Measurements from ENCODE around the gene TRPM3.
A peak's percentile ranks its signal among the peaks of the same experiment; 100 is the strongest.

Gene TRPM3

DNA sequence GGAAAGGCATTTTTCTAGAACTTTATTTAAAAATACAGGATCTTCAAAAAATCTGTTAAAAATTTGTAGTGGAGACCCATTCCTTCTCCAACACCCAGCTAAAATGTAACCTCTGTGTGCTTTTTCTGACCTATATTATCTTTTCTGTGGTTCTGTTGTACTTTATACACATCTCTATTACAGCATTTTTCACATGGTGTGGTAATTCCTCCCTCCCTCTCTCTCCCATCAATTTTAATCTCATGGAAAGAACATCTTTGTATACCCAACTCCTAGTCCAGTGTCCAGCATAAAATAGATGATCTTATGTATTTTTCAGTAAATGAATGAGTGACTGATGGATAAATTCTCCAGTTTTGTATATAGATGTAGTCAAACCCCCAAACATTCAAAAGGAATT, 523.5 kb downstream of the TRPM3 start:
- DNase-seq: no peak

DNA sequence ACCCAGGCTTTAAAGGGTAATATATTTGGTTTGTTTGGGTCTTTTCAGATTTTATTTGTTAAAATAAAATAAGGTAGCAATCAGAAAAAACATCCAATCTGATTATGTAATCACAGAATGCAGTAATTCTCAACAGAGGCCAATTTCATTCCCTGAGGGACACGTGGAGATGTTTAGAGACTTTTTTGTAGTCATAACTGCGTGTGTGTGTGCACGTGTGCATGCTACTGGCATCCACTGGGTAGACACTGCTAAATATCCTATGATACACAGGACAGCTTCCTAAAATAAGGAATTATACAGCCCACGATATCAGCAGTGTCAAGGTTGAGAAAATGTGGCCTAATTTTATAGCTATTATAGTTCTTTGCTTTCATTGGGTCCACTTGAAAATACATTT, 526.2 kb downstream of the TRPM3 start:
- DNase-seq: no peak

DNA sequence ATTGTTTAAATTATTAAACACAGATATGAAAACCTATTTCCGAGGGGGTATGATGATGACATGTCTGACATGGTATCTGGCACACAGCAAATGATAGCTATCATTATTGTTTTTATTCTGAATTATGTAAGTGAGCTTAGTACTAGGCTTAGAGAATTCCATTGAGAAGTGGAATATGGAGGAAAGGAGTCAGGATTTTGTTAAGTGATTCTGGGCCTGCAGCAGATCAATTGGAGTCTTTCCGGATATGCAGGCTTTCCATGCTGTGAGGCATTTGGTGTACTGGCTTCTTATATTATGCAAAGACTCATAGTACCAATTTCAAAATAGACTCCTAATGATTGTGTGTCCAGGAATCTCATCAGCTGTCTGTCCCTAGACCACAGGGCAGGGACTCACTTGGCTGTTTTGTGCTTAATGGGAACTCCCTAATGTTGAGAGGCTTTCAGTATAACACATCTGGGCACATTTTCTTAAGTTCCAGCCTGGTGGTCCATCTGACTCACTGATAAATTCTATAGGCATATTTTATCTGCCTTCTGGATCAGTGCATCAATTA, 527.0 kb downstream of the TRPM3 start:
- DNase-seq: no peak

DNA sequence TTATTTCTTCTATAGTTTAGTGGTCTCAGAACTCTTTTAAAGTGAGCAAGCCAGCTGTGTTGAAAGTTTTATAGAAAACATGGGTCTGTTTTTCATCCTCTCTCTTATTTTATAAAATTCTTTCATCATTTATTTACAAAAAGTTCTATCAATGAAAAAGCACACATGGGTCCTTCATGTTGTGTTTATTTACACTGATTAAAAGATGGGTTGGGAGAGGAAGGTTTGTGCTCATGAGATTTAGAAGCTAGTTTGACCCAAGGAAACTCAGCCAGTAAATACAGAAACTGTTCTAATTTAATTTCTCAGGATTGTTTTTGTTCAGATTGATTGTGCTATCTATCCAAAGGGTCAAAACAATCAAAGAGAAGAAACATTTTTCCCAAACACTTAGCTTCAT, 528.2 kb downstream of the TRPM3 start:
- no peak for DNase-seq

DNA sequence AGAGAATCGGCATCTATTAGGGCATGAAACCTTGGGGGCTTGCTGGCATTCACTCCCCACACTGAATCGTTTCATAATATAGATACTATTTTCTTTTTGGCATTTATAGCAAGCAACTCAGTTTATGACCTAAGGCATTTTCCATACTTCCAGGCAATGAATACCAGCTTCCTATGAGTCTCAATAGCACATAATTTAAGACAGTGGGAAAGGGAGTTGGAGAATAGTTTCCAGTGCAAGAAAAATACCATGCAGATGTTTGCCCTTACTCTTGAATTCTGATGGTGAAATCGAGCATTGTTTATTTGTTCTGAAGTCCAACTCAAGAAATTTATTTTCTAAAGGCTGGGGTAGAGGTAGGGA, 531.1 kb downstream of the TRPM3 start:
- DNase-seq: no peak

DNA sequence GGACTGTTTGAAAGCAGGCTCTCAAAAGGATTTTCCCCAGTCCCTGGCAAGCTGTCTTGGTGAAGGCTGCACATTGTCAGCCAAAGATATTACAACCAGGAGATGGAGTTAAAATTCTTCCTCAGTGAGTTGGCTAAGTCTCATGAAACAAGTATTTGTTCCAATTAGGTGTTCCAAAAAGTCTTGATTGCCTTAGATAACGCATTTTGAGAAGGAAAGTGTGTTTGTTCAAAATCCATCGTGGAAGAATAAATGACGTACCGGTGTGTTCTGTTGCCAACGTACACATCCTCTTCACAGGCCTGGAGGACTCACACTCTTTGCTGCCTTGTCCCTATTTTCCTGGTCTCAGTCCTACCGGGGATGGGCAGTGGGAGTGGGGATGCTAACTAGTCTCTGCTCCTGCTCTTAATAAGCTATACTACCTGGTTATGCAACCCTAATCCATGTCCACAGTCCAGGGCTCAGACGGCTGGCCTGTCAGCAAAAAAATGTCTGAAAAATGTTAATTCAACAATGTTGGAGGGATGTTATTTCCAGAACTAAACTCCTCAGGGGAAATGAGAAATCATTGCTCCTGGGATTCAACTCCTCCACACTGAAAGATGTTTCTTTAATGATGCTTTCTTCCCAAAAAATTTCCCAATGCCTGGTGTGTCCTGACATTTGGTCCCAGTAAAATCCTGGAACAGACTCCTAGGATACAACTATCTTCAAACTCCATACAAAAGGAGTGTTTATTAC, 531.7 kb downstream of the TRPM3 start:
- no peak for DNase-seq

DNA sequence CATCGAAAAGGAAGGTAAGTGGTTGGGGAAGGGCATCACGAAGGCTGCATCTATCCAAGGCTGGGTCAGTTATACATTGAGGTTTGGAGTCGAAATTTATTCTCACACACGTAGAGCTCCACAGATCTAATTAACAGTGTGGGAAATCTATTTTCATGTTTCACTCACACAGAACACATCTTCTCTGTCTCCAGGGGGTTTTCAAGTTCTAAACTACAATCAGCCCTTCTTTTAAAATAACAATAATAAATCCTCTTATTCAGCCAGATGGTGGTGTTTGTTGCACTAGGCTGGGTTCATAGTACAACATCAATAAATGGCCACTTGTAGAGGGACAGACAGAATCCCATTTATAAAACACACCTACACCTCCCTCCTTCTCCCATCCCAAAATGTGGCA, 532.4 kb downstream of the TRPM3 start:
- no peak for DNase-seq

DNA sequence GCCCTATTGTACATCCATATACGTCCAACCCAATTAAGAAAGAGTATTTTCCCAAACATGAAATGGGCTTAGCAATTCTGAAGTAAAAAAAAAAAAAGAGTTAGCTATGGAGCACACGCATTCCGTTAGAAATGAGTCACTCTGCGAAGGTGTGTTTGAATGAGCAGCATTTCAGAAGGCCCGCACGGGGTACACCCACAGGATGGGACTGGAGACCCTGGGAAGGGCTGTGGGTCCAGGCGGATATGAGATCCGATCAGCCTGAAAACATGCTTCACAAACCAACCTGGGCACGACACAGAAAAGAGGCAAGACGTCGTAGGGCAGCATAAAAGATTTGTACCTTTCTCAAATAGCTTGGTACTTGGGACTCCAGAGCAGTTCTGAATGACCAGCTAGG, 533.0 kb downstream of the TRPM3 start:
- no peak for DNase-seq

DNA sequence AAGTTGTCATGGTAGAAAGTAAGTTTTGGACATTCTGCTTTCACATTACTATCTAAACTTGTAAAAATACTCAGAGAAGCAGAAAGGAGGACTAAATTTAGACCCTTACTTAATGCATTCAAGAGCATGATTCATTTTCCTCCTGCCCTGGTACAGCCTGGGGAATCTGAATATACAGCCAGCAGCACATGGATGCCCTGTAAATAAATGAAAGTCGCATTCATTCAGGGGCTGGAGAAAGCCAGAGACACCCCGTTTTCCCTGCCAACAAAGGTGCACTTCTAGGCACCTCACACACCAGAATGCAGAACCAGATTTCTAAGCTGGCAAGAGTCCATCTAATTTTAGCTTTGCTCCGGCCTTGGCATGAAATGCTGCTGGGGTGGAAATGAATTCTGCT, 534.2 kb downstream of the TRPM3 start:
- DNase-seq: no peak

DNA sequence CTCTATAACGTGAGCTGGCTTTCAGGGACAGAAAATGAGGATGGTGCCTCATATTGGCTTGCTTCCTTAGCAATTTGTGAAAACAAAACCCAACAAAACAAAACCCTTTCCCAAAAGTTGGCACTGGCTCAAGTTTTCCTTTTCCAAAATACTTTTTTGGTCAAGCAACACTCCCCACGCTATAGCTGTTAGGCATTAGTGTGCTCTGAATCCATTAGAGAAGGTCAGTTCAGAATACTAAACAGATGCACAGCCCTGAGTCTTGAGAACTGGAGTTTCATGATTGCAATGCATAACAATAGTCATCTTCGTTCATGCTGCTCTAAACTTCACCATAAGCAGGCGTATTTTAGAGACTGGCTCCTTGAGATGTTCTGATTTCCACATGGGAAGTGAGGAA, 534.9 kb downstream of the TRPM3 start:
- DNase-seq: no peak

DNA sequence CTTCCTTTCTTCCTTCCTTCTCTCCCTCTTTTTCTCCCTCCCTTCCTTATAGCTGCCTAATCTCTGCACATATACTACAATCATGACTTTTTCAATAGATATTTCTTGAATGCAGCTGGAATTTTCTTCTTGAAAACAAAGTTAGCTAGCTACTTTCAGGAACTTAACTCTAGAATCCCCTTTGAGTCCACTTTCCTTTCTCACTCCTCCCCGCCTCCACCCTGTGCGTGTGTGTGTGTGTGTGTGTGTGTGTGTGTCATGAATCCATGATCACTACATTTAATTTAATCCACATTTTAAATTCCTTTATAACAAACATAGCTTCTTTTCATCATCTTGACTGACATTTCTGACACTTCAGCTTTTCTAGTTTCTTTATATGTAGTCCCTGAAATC, 539.5 kb downstream of the TRPM3 start:
- DNase-seq: no peak

DNA sequence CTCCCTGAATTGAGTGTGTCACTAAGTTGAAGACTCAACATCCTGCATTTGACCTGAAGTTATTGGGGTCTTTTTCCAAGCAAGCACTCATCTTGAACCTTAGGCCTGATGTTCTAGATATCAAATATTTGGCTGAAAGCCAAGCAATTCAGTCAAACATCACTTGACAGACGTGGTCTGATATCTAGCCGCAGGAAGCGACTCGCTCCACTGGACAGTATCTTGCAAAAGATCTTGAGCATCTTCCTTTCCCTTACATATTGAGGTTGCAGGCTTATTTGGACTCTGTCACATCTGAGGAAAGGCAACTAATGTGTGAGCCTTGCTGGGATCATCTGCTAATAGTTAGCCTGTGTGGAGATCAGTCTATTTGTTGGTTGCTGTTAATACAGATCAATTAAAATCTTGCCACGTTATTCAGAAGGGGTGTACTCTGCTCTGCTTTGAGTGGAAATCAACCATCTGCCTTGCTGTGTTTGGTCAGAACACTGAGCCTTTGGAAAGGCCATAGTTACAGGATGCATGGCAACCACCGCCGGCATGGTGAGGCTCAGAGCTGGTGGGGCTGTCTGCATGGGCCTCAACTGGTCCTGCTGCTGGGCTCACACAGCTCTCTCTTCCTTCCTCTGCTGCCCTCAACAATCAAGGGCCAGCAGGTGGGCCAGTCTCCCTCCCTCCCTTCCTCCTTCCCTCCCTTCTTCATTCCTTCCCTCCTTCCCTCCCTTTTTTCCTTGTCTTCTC, 540.0 kb downstream of the TRPM3 start:
- peak; percentile 17 for DNase-seq

DNA sequence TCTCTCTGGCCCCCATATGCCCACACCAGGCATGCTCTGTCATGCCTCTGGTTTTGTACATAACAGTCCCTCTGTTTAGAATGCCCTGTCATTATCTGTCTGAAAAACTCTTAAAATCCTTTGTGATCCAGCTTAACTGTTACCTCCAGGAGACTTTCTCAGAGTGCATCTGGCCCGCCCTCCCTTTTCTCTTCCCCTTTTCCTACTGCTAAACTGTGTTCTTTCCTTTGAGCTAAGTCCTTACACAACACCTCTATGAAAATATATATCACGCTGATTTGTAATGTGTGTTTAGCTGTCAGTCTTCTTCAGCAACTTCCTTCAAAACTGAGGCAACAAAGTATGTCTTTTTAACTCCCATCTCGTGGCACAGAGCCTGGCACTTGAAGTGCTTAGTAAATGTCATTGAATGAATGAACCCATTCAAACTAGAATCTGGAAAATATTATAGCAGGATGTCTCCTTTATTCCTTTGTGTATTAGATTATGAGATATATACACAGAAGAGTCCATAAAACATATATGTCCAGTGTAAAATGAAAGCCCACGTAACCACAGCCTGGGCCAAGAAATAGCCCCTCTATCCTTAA, 540.7 kb downstream of the TRPM3 start:
- DNase-seq: no peak

DNA sequence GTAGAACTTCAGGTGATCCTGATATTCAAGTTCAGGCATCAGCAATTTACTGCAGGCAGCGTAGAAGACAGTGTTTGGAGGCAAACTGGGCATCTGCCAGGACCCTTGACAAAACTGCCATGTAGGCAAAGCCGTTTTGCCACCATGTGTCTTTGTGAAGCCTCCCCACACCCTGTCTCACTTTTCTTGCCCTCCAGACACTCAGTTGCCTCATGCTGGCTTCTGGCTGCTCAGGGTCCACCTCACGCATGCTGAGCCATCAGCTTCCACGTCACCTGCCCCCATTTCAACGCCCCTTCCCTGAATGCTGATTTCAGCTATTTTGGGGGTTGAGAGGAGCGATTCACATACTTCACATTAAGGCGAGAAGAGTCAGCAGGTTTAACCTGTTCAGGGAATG, 541.7 kb downstream of the TRPM3 start:
- no peak for DNase-seq

DNA sequence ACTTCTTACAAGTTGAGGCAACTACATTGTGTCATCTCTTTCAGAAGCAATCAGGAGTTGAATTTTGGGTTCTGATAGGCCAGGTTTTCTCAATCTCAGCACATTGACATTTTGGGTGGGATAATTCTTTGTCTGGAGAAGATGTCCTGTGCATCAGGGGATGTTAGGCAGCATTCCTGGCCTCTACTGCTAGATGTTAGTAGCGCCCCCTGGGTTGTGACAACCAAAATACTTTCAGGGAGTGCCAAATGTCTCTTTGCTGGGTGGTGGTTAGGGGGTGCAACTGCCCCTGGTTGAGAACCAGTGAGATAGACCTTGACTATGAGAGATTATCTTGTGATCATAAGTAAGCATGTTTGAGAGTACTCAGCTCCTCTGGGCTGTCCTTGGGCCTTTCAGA, 542.7 kb downstream of the TRPM3 start:
- no peak for DNase-seq

DNA sequence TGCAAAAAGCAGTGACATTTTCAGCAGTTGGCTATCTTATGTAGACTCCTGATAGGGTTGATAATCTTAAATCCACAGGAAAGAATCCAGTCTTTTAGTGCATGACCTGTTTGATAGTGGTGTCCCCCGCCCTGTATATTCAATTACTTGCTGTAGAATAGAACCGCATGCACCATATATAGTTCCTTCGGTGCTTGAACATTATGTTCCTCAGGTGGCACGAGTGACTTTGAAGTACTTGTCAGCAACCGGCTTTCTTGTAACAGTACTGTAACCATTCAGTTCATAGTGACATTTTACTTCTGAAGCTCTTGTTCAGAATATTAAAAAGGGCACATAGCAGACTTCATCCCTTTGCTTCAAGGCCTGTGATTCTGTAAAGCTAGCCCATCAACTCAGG, 543.8 kb downstream of the TRPM3 start:
- no peak for DNase-seq

DNA sequence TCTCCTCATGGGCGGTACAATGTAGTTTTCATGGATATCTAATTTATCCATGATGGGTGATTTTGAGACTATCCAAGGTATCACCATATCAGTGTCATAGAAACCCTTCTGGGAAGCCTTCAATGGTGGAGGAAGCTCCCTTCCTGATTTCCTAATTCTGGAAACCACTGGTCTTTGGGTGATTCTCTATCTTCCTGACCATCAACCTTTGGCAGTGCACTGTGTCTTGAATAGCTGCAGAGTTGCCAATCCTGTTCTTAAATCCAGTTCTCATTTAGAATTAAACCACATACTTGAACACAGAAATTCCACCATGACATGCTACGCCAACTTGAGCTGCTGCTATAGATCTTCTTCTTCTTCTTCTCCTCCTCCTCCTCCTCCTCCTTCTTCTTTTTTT, 545.3 kb downstream of the TRPM3 start:
- no peak for DNase-seq

DNA sequence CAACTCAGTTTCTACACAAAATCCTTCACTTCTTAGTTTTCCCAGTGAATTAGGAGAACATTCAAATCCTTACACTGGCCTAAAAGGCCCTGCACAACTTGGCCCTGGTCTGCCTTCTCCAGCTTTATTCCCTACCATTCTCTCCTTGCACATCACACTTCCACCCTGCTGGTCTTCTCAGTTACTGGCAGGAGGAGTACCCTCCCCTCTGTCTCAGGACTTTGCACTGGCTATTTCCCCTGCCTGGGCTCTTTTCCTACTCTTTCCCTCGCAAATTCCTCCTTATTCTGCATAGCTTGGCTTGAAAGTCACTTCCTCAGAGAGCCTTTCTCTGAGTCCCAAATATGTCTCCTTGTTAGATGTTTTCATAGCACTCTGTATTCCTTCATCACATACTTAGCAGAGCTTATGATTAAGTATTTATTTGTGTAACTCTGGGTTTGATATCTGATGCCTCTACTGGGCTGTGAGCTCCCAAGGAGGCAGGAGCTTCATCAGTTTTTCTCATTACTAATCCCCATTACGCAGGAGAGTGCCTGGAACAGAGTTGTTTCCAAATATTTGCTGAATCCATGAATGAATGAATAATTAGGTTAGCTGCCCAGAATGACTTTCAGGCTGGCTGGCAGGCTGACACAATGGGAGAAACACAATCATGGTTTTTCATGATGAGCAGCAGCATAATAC, 547.1 kb downstream of the TRPM3 start:
- peak; percentile 79 for DNase-seq

DNA sequence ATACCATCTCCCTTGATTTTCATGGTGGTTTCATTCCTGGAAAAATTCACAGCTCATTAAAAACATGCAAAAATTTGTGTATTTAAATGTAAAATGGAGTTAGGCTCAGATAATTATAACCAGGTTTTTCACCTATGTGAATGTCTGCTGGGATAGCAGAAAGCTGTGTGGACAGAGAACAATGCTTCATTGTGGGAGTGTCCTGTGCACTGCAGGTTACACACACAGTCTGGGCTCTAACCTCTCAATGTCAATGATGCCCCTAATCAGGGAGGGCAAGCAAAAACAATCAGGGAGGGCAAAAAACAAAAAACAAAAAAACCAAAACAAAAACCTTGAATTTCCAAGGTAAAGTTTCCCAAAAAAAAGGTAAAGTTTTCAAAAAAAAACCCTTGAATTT, 548.1 kb downstream of the TRPM3 start:
- no peak for DNase-seq

DNA sequence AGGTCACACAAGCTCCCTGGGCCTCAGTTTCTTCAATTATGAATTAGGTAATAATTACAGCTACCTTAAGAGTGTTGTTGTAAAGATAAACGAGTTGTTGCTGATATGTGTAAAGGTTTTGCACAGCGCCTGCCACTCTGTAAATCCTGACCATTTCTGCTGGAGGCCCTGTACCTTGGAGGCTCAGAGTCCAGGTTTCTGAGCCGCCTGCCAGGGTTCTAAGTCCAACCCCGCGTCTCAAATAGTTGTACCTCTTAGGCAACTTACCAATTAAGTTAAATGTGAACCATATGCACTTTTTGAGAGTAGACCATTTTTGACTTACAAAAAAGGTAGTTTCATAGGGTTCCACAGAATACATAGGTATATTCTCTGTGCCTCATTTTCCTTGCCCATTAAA, 550.2 kb downstream of the TRPM3 start:
- no peak for DNase-seq

DNA sequence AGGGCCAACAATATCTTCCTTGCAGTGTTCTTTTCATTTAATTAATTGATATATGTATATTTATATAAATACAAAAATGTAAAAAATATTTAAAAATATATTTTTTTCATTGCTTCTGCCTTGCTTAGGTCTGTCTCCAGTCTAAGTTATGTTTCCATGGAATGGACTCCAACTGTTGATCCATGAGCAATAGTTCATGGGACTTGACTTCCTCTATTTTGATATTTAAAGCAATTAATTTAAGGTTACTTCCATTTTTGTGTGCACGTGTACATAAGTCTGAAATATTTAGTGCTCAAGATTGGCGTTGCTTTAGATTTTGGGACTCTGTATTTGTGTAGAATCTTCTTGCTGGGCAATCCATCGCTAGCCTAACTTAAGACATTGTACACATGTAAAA, 551.6 kb downstream of the TRPM3 start:
- no peak for DNase-seq

DNA sequence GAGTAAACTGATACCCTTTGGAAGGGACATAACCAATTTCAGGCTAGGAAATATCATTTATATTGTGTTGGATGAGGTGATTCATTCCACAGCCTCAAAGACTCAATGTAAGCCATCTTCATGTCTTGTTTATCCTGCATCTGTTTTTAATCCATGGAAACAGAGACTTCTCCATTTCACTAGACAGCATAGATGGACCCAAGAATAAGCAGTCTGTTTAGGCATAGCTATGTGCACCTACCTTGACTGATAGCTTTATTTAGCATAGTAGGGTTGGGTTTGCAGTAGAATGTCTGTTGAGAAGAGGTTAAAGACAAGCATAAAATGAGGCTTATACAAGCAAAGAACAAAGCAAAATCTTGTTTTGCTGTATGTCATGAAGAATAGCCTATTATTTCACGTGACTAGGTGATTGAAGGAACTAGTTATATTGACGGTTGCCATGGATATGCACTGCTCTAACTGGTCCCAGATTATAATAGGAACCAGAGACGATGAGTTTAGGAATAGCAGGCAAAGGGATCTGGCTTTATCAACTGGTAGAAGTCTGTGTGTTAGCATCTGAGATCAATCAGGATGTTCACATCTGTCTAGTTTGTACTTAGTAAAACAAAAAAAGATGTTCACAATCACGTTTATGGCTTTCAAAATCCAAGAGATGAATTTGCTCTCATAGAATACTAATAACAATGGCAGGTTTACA, 552.2 kb downstream of the TRPM3 start:
- DNase-seq: no peak

DNA sequence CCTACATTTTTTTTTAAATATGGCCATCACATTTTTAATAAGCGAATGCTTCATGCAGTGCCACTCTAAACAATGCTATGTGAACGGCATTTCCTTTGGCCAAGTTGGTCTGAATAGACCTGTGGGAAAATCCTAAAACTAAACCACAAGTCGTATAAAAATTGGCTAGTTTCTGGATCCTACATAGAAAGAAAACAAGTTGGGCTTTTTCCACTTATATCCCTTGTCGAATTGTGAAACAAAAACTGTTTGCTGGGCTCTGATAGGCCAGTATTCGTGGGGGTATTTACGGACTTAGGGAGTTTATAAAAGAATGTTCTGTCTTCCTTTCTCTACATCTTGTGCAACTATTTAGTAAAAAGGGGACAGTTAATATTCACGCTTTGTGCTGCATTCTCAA, 553.9 kb downstream of the TRPM3 start:
- DNase-seq: no peak

Data from NCI-H1092 treated with DMSO at 0.1 percent for 48 hours (cell line).